Esophagus muscularis mucosa (tissue), 4 donors: ENCODE results near the gene HLX. TPM values are rescaled to one million over a fixed set of nuclear protein-coding genes. Genes with fewer than 3 reads are reported as not detected.

Experiments
- DNase-seq: peaks from one replicate; pipeline ENCODE4 v3.0.0-alpha.2; 2017; ENCODE audit errors: extremely low spot score
- H3K27ac ChIP-seq, 4 donors: fragments of 200-600 bp; sonication (generic); replicated peaks in 1 of 4; 1 replicate in 3 of 4; 2 replicates in 1 of 4; pipeline ENCODE4 v1.5.1; 2016 to 2019; ENCODE audit warnings: mild to moderate bottlenecking in 1 of 4
- H3K27me3 ChIP-seq, 4 donors: fragments of 200-600 bp; sonication (generic); one replicate each; pipeline versions ENCODE4 v1.5.1 to v1.6.0; 2016 to 2019
- H3K36me3 ChIP-seq, 4 donors: fragments of 200-600 bp; sonication (generic); one replicate each; pipeline ENCODE4 v1.5.1; 2016 to 2019
- H3K4me1 ChIP-seq, 4 donors: fragments of 200-600 bp; sonication (generic); one replicate each; pipeline ENCODE4 v1.5.1; 2016 to 2019
- H3K4me3 ChIP-seq, 4 donors: fragments of 200-600 bp; sonication (generic); 1 replicate in 2 of 4; 2 replicates in 2 of 4; pipeline ENCODE4 v1.5.1; 2016 to 2019; ENCODE audit warnings: mild to moderate bottlenecking in 4 of 4, moderate library complexity in 1 of 4
- H3K9me3 ChIP-seq, 4 donors: fragments of 200-600 bp; sonication (generic); 1 replicate in 3 of 4; 2 replicates in 1 of 4; pipeline ENCODE4 v1.5.1; 2016 to 2019
- CTCF ChIP-seq, 3 experiments: fragments of 200-600 bp in 2 of 3; fragments of 450-650 bp in 1 of 3; sonication (generic) in 2 of 3; IDR thresholded peaks; one replicate each; pipeline ENCODE4 v1.5.1; 2017 to 2019; ENCODE audit warnings: antibody characterized with exemption in 3 of 3, mild to moderate bottlenecking in 2 of 3, moderate library complexity in 1 of 3
- EP300 ChIP-seq: sonication (generic); formaldehyde crosslinking; IDR thresholded peaks from one replicate; pipeline ENCODE4 v1.6.1; 2017; ENCODE audit warnings: antibody characterized with exemption
- POLR2A ChIP-seq: fragments of 450-650 bp; IDR thresholded peaks from one replicate; pipeline ENCODE4 v1.6.1; 2017; ENCODE audit warnings: antibody characterized with exemption, moderate library complexity, mild to moderate bottlenecking, low read depth
- POLR2AphosphoS5 ChIP-seq, 2 donors: sonication (generic); formaldehyde crosslinking; IDR thresholded peaks; one replicate each; pipeline ENCODE4 v1.6.1; 2017; ENCODE audit warnings: antibody characterized with exemption in 2 of 2
- WGBS: methylation state at CpG from one replicate; pipeline ENCODE4 v1.1.5; 2018; 5-methylcytosine and 5-hydroxymethylcytosine counted together
- intact Hi-C: fragments of 100-400 bp; cut with DNase I; formaldehyde crosslinking; loops from one replicate; pipeline ENCODE4 v1.15.1; 2023
- total RNA-seq, 4 donors: library from RNA; depleted of rRNA; stranded (reverse); fragments of >200 nt; gene quantifications; one replicate each; pipeline versions ENCODE4 v1.1.0 to v1.2.1, GENCODE V29; 2016

HLX gene
- total RNA-seq, 4 donors from 2014 or later, result 8.7 to 27.3 (median 16.1) TPM

DNA sequence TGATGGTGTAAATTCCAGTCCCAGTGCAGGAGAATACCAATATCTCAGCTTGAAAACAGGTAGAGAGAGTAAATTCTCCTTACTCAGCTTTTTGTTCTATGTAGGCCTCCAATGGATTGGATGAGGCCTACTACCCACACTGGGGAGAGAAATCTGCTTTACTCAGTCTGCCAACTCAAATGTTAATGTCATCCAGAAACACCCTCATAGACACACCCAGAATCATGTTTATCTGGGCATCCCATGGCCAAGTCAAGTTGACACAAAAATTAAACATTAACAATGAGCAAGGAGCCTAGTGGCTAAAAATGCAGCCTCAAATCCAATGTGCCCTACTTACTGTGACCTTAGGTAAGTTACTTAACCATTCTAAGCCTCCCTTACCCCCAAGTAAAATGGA, 6.9 kb upstream of the HLX start:
- TF ChIP-seq POLR2A (no peak), CTCF (IDR thresholded peaks at IDR 0.05) (no peak), EP300 (no peak), POLR2AphosphoS5 (IDR thresholded peaks at IDR 0.05) (no peak)
- H3K9me3 ChIP-seq, result no peaks in the 10 kb centered on the region
- peaks cover 14 to 29% (median 22%) of the 10 kb centered on the region in 4 donors for H3K4me1 ChIP-seq
- DNase-seq, result no peak
- no peak overlapping the region for H3K4me3 ChIP-seq
- H3K27ac ChIP-seq, result no peak overlapping the region
- no peaks in the 10 kb centered on the region for H3K36me3 ChIP-seq
- intact Hi-C loops, result loop anchor here (5.0 kb wide), 2 partner anchors 330 to 565 kb away; no protein-coding TSS in a partner anchor
- no peaks in the 10 kb centered on the region for H3K27me3 ChIP-seq

DNA sequence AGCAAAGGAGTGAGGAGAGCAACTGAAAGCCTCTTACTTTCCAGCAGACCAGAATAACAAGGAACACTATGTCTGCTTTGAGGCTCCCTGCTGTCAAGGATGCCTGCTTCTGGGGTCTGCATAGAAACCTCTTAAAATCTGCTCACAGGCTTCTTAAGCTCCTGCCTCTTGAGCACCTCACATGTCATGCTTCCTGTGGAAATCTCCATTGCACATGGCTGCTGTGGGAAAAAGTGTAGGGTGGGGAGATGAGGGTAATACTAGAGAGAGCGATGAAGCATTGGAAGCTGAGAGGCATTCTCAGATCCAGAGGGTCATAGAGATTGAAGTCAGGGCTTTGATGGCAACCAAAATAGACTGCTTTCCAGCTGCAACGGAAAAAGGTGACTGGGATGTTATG, 6.2 kb upstream of the HLX start:
- H3K27ac ChIP-seq, result no peak overlapping the region
- H3K4me1 ChIP-seq, result peaks cover 20 to 35% (median 30%) of the 10 kb centered on the region in 4 donors
- H3K9me3 ChIP-seq, result no peaks in the 10 kb centered on the region
- H3K4me3 ChIP-seq, result no peak overlapping the region
- DNase-seq, result no peak
- TF ChIP-seq POLR2AphosphoS5 (IDR thresholded peaks at IDR 0.05), result no peak
- no peak for TF ChIP-seq POLR2A
- no peak for TF ChIP-seq CTCF (IDR thresholded peaks at IDR 0.05)
- no peaks in the 10 kb centered on the region for H3K36me3 ChIP-seq
- 80% methylated on average over 2 of the region's 2 CpGs for WGBS
- intact Hi-C loops, result loop anchor here (5.0 kb wide), 2 partner anchors 329 to 564 kb away; no protein-coding TSS in a partner anchor
- no peaks in the 10 kb centered on the region for H3K27me3 ChIP-seq

DNA sequence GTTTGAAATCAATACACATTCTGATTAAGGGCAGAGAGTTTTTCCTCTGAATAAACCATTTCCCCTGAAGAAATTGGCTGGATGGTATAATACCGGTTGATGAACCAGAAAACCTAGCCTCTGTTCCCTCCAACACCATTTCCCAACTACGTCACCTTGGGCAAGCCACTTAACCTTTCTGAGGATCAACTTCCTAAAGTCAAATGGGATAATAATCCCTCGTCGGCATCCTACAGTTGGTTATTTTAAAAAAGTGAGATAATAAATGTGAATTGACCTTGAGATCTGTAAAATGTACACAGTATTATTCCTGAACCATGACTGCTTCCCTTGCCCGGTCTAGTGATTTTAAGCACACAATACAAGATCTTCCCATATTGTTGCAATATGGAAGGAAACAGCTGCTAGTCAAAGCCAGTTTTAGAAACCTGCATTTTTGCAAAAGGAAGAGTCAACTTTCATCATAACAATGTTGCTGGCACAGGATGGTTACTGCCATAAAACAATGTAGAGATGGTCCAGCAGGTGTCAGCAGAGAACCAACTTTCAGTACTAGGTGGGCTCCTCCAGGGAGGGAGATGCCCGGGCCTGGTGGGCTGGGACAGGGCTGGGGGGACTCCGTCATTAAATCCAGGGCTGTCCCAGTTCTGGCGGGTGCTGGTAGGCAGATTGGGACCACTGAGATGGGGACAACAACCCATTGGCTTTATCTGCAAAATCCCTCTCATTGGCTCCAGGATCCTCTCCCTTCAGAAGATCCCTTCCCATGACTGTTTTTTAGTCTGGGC, 5.2 kb upstream of the HLX start:
- Histone ChIP-seq H3K36me3 (no peaks in the 10 kb centered on the region), H3K4me1 (peaks cover 29 to 44% (median 39%) of the 10 kb centered on the region in 4 donors), H3K4me3 (no peak overlapping the region), H3K9me3 (no peaks in the 10 kb centered on the region), H3K27ac (no peak overlapping the region), H3K27me3 (no peaks in the 10 kb centered on the region)
- intact Hi-C loops, result loop anchor here (5.0 kb wide), 2 partner anchors 328 to 563 kb away; no protein-coding TSS in a partner anchor
- no peak for DNase-seq
- TF ChIP-seq POLR2A, result no peak
- peak in 1 of 2 donors; percentile 32 for TF ChIP-seq POLR2AphosphoS5 (IDR thresholded peaks at IDR 0.05)
- peak; percentile 69 to 79 (median 74) for TF ChIP-seq CTCF (IDR thresholded peaks at IDR 0.05)
- no peak for TF ChIP-seq EP300
- 36% methylated on average over 8 of the region's 8 CpGs for WGBS

GRCh38 chr1:220875260-220875659, 4.0 kb upstream of the HLX start:
- WGBS, result 92% methylated on average over 1 of the region's 1 CpG
- H3K4me3 ChIP-seq, result no peak overlapping the region
- H3K27me3 ChIP-seq, result no peaks in the 10 kb centered on the region
- no peak overlapping the region for H3K27ac ChIP-seq
- H3K4me1 ChIP-seq, result peaks cover 29 to 46% (median 41%) of the 10 kb centered on the region in 4 donors
- no peaks in the 10 kb centered on the region for H3K36me3 ChIP-seq
- TF ChIP-seq POLR2AphosphoS5 (IDR thresholded peaks at IDR 0.05) (no peak), CTCF (IDR thresholded peaks at IDR 0.05) (no peak), EP300 (no peak), POLR2A (no peak)
- intact Hi-C loops, result no loop called here
- no peaks in the 10 kb centered on the region for H3K9me3 ChIP-seq
- DNase-seq, result no peak
